HCT116 (cell line): ENCODE measurements around the gene MORN2. TPM values are rescaled to one million over a fixed set of nuclear protein-coding genes. Genes with fewer than 3 reads are reported as not detected.

Experiments used
- ATAC-seq: fragments of 200-7000 bp; cut with Tn5 transposase; 2 replicates; pipeline ENCODE4 v1.9.1; 2020; ENCODE audit warnings: mild to moderate bottlenecking, moderate library complexity
- BruUV-seq: library from RNA; stranded (reverse); fragments of 400-500 nt; replicated peaks from 2 replicates; lab custom pipeline; 2021; lab: Mats Ljungman, UMichigan
- CTCF ChIA-PET: fragments of 300-600 bp; sonication (Branson Sonifier 250); formaldehyde crosslinking; loops from one replicate; lab custom pipeline; 2021; ENCODE audit warnings: antibody characterized with exemption; lab: Charles Lee
- POLR2A ChIA-PET: fragments of 300-600, 350-600 bp; sonication (Branson Sonifier 250); formaldehyde crosslinking; loops from one replicate; lab custom pipeline; 2021; ENCODE audit warnings: antibody characterized with exemption; lab: Charles Lee
- RAD21 ChIA-PET, 2 experiments: fragments of 300-600 bp; sonication (Branson Sonifier 250); formaldehyde crosslinking; loops; one replicate each; lab custom pipeline; 2023; ENCODE audit warnings: low total read pairs in 2 of 2; ENCODE audit not compliant: uncharacterized antibody in 2 of 2, unreplicated experiment in 2 of 2, low non-redundant PET in 1 of 2; lab: Charles Lee
- DNase-seq: peaks from one replicate; pipeline ENCODE4 v3.0.0-alpha.2; 2010; ENCODE audit warnings: low read depth, low spot score
- H2AFZ ChIP-seq: fragments of 200-600 bp; shearing (Covaris generic), sonication (generic); 2 replicates; pipeline ENCODE4 v1.6.1; 2017; ENCODE audit warnings: low read depth, mixed run types, mixed read lengths, antibody characterized with exemption, low read length; ENCODE audit not compliant: poor library complexity, severe bottlenecking
- H3K27ac ChIP-seq: 2 replicates; pipeline ENCODE4 v1.5.1; 2012; ENCODE audit warnings: low read depth, low read length
- H3K27me3 ChIP-seq: fragments of 200-600 bp; sonication (generic); 2 replicates; pipeline ENCODE4 v1.6.1; 2016; ENCODE audit warnings: mixed run types, low read length, mixed read lengths; ENCODE audit not compliant: insufficient read depth
- H3K36me3 ChIP-seq, 2 experiments: fragments of 200-500 bp in 1 of 2; fragments of 200-600 bp in 1 of 2; sonication (Bioruptor generic) in 1 of 2; sonication (generic) in 1 of 2; 2 replicates each; pipeline versions ENCODE4 v1.5.1 to v1.6.1; 2014 to 2016; ENCODE audit warnings: low read length in 2 of 2, inconsistent platforms in 1 of 2, mixed read lengths in 1 of 2, mixed run types in 1 of 2; ENCODE audit not compliant: insufficient read depth in 2 of 2, control insufficient read depth in 1 of 2
- H3K4me1 ChIP-seq, 2 experiments: fragments of 200-600 bp in 1 of 2; sonication (generic) in 1 of 2; 2 replicates each; pipeline versions ENCODE4 v1.5.1 to v1.6.1; 2012 to 2017; ENCODE audit warnings: low read length in 2 of 2, inconsistent platforms in 1 of 2, mild to moderate bottlenecking in 1 of 2, mixed read lengths in 1 of 2, mixed run types in 1 of 2, moderate library complexity in 1 of 2; ENCODE audit not compliant: insufficient read depth in 2 of 2, control insufficient read depth in 1 of 2
- H3K4me2 ChIP-seq: fragments of 200-600 bp; sonication (generic); 2 replicates; pipeline ENCODE4 v1.6.1; 2017; ENCODE audit warnings: mixed run types, low read length, mixed read lengths
- H3K4me3 ChIP-seq, 2 experiments: fragments of 200-600 bp in 1 of 2; sonication (generic) in 1 of 2; replicated peaks in 1 of 2; 2 replicates each; pipeline ENCODE4 v1.5.1; 2011 to 2016; ENCODE audit warnings: low read length in 2 of 2, control low read depth in 1 of 2, low read depth in 1 of 2, mild to moderate bottlenecking in 1 of 2, mixed read lengths in 1 of 2, mixed run types in 1 of 2
- H3K79me2 ChIP-seq: fragments of 200-600 bp; sonication (generic); 2 replicates; pipeline ENCODE4 v1.6.1; 2017; ENCODE audit warnings: mild to moderate bottlenecking, mixed run types, low read length, moderate library complexity, mixed read lengths; ENCODE audit not compliant: insufficient read depth
- H3K9ac ChIP-seq: fragments of 200-600 bp; sonication (generic); 2 replicates; pipeline ENCODE4 v1.6.1; 2016; ENCODE audit warnings: low read length, mixed read lengths
- H3K9me2 ChIP-seq: fragments of 200-600 bp; sonication (generic), shearing (Covaris generic); 2 replicates; pipeline ENCODE4 v1.6.1; 2017; ENCODE audit warnings: mixed run types, mild to moderate bottlenecking, moderate library complexity; ENCODE audit not compliant: insufficient read depth
- H3K9me3 ChIP-seq, 2 experiments: fragments of 200-500 bp in 1 of 2; fragments of 200-600 bp in 1 of 2; sonication (Bioruptor generic) in 1 of 2; sonication (generic) in 1 of 2; 2 replicates each; pipeline ENCODE4 v1.6.1; 2014 to 2017; ENCODE audit warnings: low read length in 2 of 2, mixed read lengths in 2 of 2, inconsistent platforms in 1 of 2, low read depth in 1 of 2, mild to moderate bottlenecking in 1 of 2, mixed run types in 1 of 2, moderate library complexity in 1 of 2; ENCODE audit not compliant: control insufficient read depth in 1 of 2, insufficient read depth in 1 of 2
- H4K20me1 ChIP-seq: fragments of 200-600 bp; sonication (generic), shearing (Covaris generic); 2 replicates; pipeline ENCODE4 v1.6.1; 2017; ENCODE audit warnings: mixed run types, mild to moderate bottlenecking, moderate library complexity; ENCODE audit not compliant: insufficient read depth
- ATF3 ChIP-seq: IDR thresholded peaks from 2 replicates; pipeline ENCODE4 v1.6.1; 2012
- CEBPB ChIP-seq: IDR thresholded peaks from 2 replicates; pipeline ENCODE4 v1.6.1; 2012; ENCODE audit warnings: low read depth
- ELF1 ChIP-seq: IDR thresholded peaks from 2 replicates; pipeline ENCODE4 v1.6.1; 2012; ENCODE audit warnings: low read depth, borderline replicate concordance
- EZH2 ChIP-seq: fragments of 200-600 bp; sonication (generic); IDR thresholded peaks from 2 replicates; pipeline ENCODE4 v1.6.1; 2017; ENCODE audit warnings: antibody characterized with exemption, mixed run types
- EZH2phosphoT487 ChIP-seq: fragments of 200-600 bp; IDR thresholded peaks from 2 replicates; pipeline ENCODE4 v1.6.1; 2018; ENCODE audit warnings: antibody characterized with exemption, borderline replicate concordance
- FOSL1 ChIP-seq: IDR thresholded peaks from 2 replicates; pipeline ENCODE4 v1.6.1; 2012; ENCODE audit warnings: low read depth
- POLR2A ChIP-seq: IDR thresholded peaks from 2 replicates; pipeline ENCODE4 v1.7.0; 2011; ENCODE audit warnings: borderline replicate concordance; ENCODE audit not compliant: insufficient read depth, insufficient read length; ENCODE audit errors: extremely low read depth
- POLR2AphosphoS5 ChIP-seq: IDR thresholded peaks from 2 replicates; pipeline ENCODE4 v1.6.1; 2011; ENCODE audit warnings: mild to moderate bottlenecking, low read depth, low read length, moderate library complexity
- SIN3A ChIP-seq: IDR thresholded peaks from 2 replicates; pipeline ENCODE4 v1.6.1; 2012; ENCODE audit warnings: low read depth
- TCF7L2 ChIP-seq: IDR thresholded peaks from 2 replicates; pipeline ENCODE4 v1.7.0; 2011; ENCODE audit warnings: borderline replicate concordance, inconsistent platforms; ENCODE audit not compliant: insufficient read depth, insufficient read length; ENCODE audit errors: extremely low read depth
- ZNF274 ChIP-seq: fragments of 200-500 bp; sonication (Bioruptor generic); IDR thresholded peaks from 2 replicates; pipeline ENCODE4 v1.6.1; 2014; ENCODE audit warnings: mild to moderate bottlenecking, low read depth, low read length, inconsistent platforms
- intact Hi-C: fragments of 100-400 bp; cut with micrococcal nuclease; formaldehyde crosslinking; loops from 2 replicates; pipeline ENCODE4 v1.10.0; 2022
- total RNA-seq: library from RNA; stranded (reverse); gene quantifications from one replicate; pipeline ENCODE4 v1.2.1, GENCODE V29; 2021; ENCODE audit not compliant: unreplicated experiment
- TF ChIP-seq, protein P1 (sequence below): IDR thresholded peaks from 2 replicates; pipeline ENCODE4 v1.6.1; 2012; ENCODE audit warnings: low read depth

The MORN2 gene
- total RNA-seq, 1 experiment from 2014 or later = 11.9 TPM

GRCh38 chr2:38828460-38828859 lies 47.3 kb upstream of the MORN2 start:
- TF ChIP-seq CEBPB (no peak), EZH2 (no peak), TCF7L2 (no peak), ELF1 (no peak), ZNF274 (no peak), ATF3 (no peak), SIN3A (no peak), POLR2A (no peak), EZH2phosphoT487 (no peak), POLR2AphosphoS5 (no peak), FOSL1 (no peak)
- TF ChIP-seq, protein P1, sequence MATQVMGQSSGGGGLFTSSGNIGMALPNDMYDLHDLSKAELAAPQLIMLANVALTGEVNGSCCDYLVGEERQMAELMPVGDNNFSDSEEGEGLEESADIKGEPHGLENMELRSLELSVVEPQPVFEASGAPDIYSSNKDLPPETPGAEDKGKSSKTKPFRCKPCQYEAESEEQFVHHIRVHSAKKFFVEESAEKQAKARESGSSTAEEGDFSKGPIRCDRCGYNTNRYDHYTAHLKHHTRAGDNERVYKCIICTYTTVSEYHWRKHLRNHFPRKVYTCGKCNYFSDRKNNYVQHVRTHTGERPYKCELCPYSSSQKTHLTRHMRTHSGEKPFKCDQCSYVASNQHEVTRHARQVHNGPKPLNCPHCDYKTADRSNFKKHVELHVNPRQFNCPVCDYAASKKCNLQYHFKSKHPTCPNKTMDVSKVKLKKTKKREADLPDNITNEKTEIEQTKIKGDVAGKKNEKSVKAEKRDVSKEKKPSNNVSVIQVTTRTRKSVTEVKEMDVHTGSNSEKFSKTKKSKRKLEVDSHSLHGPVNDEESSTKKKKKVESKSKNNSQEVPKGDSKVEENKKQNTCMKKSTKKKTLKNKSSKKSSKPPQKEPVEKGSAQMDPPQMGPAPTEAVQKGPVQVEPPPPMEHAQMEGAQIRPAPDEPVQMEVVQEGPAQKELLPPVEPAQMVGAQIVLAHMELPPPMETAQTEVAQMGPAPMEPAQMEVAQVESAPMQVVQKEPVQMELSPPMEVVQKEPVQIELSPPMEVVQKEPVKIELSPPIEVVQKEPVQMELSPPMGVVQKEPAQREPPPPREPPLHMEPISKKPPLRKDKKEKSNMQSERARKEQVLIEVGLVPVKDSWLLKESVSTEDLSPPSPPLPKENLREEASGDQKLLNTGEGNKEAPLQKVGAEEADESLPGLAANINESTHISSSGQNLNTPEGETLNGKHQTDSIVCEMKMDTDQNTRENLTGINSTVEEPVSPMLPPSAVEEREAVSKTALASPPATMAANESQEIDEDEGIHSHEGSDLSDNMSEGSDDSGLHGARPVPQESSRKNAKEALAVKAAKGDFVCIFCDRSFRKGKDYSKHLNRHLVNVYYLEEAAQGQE = no peak
- Histone ChIP-seq H3K9me3 (no peaks in the 10 kb centered on the region), H3K36me3 (peaks cover 3 to 4% of the 10 kb centered on the region in 2 experiments; a peak in 3 of 4 replicates), H3K27ac (no peak overlapping the region), H3K27me3 (no peaks in the 10 kb centered on the region), H3K9ac (no peak overlapping the region), H3K9me2 (no peaks in the 10 kb centered on the region), H3K4me3 (no peak overlapping the region), H3K79me2 (no peaks in the 10 kb centered on the region), H4K20me1 (no peaks in the 10 kb centered on the region), H3K4me1 (peaks cover 4 to 9% of the 10 kb centered on the region in 2 experiments), H3K4me2 (no peak overlapping the region), H2AFZ (no peak overlapping the region)
- DNase-seq (no peak), ATAC-seq (no peak)
- ChIA-PET RAD21 (no interaction called here), POLR2A (no interaction called here), CTCF (no interaction called here)
- intact Hi-C loops = no loop called here
- no TSS peak for BruUV-seq
